Choroid plexus epithelial cell (primary cell): Measurements from ENCODE around the gene LGALS7B.
"Not testable (repeated sequence)": the region's sequence is repeated elsewhere in the genome, so short reads cannot be mapped to it uniquely, and the experiment has no call there.

Source experiments
- DNase-seq: peaks from one replicate; pipeline ENCODE4 v3.0.0-alpha.2; 2010; ENCODE audit warnings: low read depth
- H3K4me3 ChIP-seq: 2 replicates; pipeline ENCODE4 v1.5.1; 2011; ENCODE audit warnings: low read depth, mild to moderate bottlenecking, control low read depth, low read length, moderate library complexity
- CTCF ChIP-seq: conservative IDR thresholded peaks from 2 replicates; pipeline ENCODE4 v1.5.1; 2011; ENCODE audit warnings: low read depth, mild to moderate bottlenecking, control low read depth, inconsistent platforms, low read length, moderate library complexity

Gene LGALS7B

GRCh38 chr19:38774181-38774950 is 14.6 kb upstream of the LGALS7B start:
- no peak for DNase-seq
- H3K4me3 ChIP-seq = no peak overlapping the region
- no peak for TF ChIP-seq CTCF

- DNase-seq = no peak
- H3K4me3 ChIP-seq = no peak overlapping the region
- no peak for TF ChIP-seq CTCF
These were observed 10.3 kb upstream of the LGALS7B start for GRCh38 chr19:38778733-38779132.

GRCh38 chr19:38780443-38780842 is 8.6 kb upstream of the LGALS7B start:
- no peak for DNase-seq
- no peak for TF ChIP-seq CTCF
- H3K4me3 ChIP-seq = no peak overlapping the region

GRCh38 chr19:38781058-38781457 is 7.9 kb upstream of the LGALS7B start:
- TF ChIP-seq CTCF = no peak
- no peak overlapping the region for H3K4me3 ChIP-seq
- no peak for DNase-seq

GRCh38 chr19:38782212-38782611 is 6.8 kb upstream of the LGALS7B start:
- not testable (repeated sequence) for DNase-seq, H3K4me3 ChIP-seq

GRCh38 chr19:38784224-38784623 is 4.8 kb upstream of the LGALS7B start:
- H3K4me3 ChIP-seq = no peak overlapping the region
- DNase-seq = peak; percentile 38
- no peak for TF ChIP-seq CTCF

GRCh38 chr19:38785187-38785699 is 3.8 kb upstream of the LGALS7B start:
- no peak overlapping the region for H3K4me3 ChIP-seq
- no peak for DNase-seq
- no peak for TF ChIP-seq CTCF

- not testable (repeated sequence) for DNase-seq, H3K4me3 ChIP-seq
These were observed 2.9 kb upstream of the LGALS7B start for GRCh38 chr19:38786061-38786460.
